ENCODE data around the gene CLVS2. TPM values are rescaled to one million over a fixed set of nuclear protein-coding genes. Genes with fewer than 3 reads are reported as not detected.
A peak's percentile ranks its signal among the peaks of the same experiment; 100 is the strongest.

The CLVS2 gene, protein sequence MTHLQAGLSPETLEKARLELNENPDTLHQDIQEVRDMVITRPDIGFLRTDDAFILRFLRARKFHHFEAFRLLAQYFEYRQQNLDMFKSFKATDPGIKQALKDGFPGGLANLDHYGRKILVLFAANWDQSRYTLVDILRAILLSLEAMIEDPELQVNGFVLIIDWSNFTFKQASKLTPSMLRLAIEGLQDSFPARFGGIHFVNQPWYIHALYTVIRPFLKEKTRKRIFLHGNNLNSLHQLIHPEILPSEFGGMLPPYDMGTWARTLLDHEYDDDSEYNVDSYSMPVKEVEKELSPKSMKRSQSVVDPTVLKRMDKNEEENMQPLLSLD
- polyA plus RNA-seq (2012; ENCODE audit: insufficient read depth, insufficient read length) = not detected

DNA sequence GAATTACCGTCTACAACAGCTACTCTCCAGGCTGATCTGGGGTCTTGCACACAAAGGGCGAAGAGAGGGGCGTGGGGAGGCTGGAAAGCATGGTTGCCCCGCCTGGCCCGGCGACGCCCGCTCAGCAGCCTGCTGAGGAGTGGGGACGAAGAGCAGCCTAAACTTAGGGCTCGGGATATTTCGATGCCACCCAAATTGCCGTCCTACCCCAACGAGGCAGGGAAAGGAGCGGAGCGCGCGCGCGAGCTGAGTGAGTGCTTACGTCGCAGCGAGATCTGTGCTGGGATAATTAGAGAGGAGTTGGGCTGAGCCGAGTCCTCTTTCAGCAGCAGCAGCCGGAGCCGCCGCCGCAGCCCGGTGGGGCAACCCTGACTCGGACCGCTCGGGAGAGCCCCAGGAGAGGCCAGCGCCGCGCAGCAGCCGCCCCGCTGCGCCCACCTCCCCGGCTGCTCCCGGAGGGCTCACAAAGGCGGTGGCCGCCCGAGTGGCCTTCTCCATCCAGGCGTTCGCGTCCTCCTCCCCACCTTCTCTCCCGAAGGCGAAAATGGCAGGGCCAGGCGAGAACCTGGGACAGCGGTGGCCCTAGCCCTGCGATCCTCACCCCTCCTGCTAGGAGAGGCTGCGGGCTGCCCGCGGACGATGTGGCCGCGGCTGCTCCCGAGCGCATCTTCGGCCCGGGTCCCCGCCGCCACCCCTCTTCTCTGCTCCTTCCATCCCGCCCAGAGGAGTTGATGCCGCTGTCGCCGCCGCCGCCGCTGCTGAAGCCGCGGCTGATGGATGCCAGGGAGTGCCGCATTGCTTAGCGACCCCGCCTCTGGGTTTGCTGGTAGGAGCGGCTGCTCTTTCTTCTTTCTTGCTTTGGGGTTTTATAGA, at the start of gene CLVS2:
Gene CLVS2, plus strand, starts transcription at position 315 of the 873 bp plus-strand sequence. CDS start 1,543 bp downstream, outside the sequence.
- H3K4me3 ChIP-seq (ENCODE audit: low read length) = no peak within 1 kb of the TSS
- DNase-seq (ENCODE audit: low read depth, low spot score) = no peak

DNA sequence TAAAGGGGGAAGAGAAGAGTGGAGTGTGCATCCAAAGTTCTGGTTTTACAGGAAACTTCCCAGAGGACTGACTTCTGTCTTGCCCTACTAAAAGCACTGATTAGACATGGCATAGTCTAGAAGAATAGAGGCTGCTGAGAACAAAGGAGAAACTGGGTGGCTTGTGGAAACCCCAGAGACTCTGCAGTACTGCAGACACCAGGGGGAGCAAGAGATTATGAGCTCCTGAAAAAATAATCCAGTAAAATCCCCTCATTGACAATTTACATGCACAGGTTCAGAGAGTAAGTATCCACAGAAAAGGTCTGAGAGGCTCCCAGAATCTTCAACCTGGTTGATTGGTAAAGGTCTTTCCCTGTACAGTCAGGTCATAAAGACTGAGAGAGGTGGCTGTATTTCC, 48.7 kb upstream of the CLVS2 start:
- peak; percentile 9 for DNase-seq (ENCODE audit: low read depth, low spot score)
- H3K4me3 ChIP-seq (ENCODE audit: low read length) = no peak overlapping the region

GRCh38 chr6:122953766-122954165, 42.3 kb upstream of the CLVS2 start:
- H3K4me3 ChIP-seq (ENCODE audit: low read length) = no peak overlapping the region
- no peak for DNase-seq (ENCODE audit: low read depth, low spot score)

DNA sequence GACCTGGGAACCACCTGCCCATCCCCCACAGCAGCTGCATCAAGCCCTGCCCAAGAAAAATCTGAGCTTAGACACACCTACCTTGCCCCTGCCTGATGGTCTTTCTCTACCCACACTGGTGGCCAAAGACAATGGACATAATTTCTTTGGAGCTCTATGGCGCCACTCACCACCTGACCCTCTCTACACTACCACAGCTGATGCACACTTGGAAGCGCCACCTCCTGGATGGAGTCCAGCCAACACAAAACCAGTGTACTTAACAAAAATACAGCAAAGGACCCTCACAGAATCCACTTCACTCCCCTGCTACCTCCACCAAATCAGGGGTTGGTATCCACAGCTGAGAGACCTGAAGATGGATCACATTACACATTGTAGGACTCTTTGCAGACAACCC, 39.7 kb upstream of the CLVS2 start:
- DNase-seq (ENCODE audit: low read depth, low spot score) = peak; percentile 1
- H3K4me3 ChIP-seq (ENCODE audit: low read length) = no peak overlapping the region

DNA sequence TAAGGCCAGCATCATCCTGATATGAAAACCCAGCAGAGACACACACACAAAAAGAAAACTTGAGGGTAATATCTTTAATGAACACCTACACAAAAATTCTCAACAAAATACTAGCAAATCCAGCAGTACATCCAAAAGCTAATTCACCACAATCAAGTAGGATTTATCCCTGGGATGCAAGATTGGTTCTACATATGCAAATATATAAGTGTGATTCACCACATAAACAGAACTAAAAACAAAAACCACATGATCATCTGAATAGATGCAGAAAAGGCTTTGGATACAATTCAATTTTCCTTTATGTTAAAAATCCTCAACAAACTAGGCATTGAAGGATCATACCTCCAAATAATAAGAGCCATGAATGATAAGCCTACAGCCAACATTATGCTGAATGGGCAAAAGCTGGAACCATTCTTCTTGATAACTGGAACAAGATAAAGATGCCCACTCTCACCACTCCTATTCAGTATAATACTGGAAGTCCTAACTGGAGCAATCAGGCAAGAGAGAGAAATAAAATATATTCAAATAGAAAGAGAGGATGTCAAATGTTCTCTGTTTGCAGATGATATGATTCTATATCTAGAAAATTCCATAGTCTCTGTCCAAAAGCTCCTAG, 33.9 kb upstream of the CLVS2 start:
- no peak for DNase-seq (ENCODE audit: low read depth, low spot score)
- no peak overlapping the region for H3K4me3 ChIP-seq (ENCODE audit: low read length)

DNA sequence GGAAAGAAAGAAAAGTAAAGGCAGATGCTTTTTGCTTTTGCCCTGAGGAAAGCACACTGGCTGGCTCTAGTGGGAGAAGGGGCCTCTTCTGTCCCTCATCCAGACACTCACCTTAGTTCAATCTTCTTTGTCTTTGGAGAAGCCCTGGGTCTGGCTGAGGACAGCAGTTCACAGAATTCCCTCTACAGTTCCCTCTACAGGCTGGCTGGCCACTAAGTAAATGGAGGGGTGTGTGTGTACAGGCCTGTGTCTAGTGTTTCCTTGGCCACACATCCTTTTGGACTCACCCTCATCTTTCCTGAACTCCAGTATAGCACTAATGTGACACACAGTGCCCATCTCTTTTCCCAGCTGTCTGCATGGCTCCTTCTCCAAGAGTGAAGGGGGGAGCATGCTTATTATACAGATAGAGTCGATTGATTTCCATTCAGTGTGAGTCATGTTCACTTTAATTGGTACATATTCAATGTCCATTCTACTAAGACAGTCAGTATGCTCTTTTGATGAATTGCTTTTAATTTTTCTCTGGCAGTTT, 26.0 kb upstream of the CLVS2 start:
- no peak for DNase-seq (ENCODE audit: low read depth, low spot score)
- no peak overlapping the region for H3K4me3 ChIP-seq (ENCODE audit: low read length)

GRCh38 chr6:122977180-122977579, 18.9 kb upstream of the CLVS2 start:
- no peak overlapping the region for H3K4me3 ChIP-seq (ENCODE audit: low read length)
- DNase-seq (ENCODE audit: low read depth, low spot score) = no peak

- H3K4me3 ChIP-seq (ENCODE audit: low read length) = no peak overlapping the region
- DNase-seq (ENCODE audit: low read depth, low spot score) = peak; percentile 28
Measured at GRCh38 chr6:122984393-122984792, 11.6 kb upstream of the CLVS2 start.

- no peak overlapping the region for H3K4me3 ChIP-seq (ENCODE audit: low read length)
- no peak for DNase-seq (ENCODE audit: low read depth, low spot score)
Measured at GRCh38 chr6:122994256-122994655, 1.8 kb upstream of the CLVS2 start.

GRCh38 chr6:122996794-122997505, 915 bp downstream of the CLVS2 start:
- no peak for DNase-seq (ENCODE audit: low read depth, low spot score)
- H3K4me3 ChIP-seq (ENCODE audit: low read length) = no peak overlapping the region

GRCh38 chr6:122997541-122998150, 1.6 kb downstream of the CLVS2 start:
- no peak overlapping the region for H3K4me3 ChIP-seq (ENCODE audit: low read length)
- DNase-seq (ENCODE audit: low read depth, low spot score) = no peak

DNA sequence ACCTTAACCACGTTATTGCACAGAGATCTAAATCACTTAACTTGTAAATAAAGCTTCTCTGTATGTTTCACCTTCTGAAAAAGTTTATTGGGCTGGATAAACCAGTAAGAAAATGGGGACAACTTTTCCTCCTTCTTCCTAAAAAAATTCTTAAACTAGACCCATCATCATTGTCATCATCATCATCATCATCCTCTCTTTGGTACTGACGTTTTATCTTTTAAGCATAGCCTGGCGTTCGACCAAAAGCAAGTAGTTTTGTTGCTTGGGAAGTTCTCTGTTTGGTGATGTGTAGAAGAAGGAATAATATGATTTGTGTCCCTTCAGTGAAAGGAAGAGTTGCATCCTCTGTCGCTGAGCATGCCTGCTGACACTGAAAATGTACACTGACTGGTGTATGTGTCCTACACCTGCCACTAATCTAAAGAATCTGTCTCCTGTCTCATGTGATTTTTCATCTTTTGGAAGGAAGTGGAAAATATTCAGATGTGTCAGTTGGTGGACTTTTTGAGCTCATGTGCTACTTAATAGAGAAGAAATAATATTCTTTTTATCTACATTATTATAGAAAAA, 2.5 kb downstream of the CLVS2 start:
- DNase-seq (ENCODE audit: low read depth, low spot score) = no peak
- no peak overlapping the region for H3K4me3 ChIP-seq (ENCODE audit: low read length)

GRCh38 chr6:123000244-123000770, 4.3 kb downstream of the CLVS2 start:
- no peak for DNase-seq (ENCODE audit: low read depth, low spot score)
- no peak overlapping the region for H3K4me3 ChIP-seq (ENCODE audit: low read length)

DNA sequence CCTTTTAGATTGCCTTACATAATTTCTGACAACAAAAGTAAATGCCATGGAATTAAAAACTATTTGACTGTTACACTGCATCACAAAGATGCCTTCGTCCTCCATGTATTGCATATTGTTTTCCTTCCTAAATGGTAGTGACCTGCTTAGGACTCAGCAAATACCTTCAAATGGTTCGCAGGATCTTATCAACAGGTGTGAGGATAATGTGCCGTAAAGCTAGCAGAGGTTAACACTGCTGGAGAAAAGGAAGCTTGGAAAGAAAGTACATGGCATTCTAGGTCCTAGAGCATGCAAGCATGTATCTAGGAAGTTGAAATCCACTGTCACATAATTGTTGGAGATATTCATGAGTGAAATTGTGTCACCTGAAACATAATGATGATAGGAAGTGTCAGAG, 5.5 kb downstream of the CLVS2 start:
- H3K4me3 ChIP-seq (ENCODE audit: low read length) = no peak overlapping the region
- DNase-seq (ENCODE audit: low read depth, low spot score) = no peak

GRCh38 chr6:123007885-123008284, 11.8 kb downstream of the CLVS2 start:
- no peak for DNase-seq (ENCODE audit: low read depth, low spot score)
- no peak overlapping the region for H3K4me3 ChIP-seq (ENCODE audit: low read length)

- no peak for DNase-seq (ENCODE audit: low read depth, low spot score)
- H3K4me3 ChIP-seq (ENCODE audit: low read length) = no peak overlapping the region
Measured at GRCh38 chr6:123009059-123009458, 13.0 kb downstream of the CLVS2 start.

DNA sequence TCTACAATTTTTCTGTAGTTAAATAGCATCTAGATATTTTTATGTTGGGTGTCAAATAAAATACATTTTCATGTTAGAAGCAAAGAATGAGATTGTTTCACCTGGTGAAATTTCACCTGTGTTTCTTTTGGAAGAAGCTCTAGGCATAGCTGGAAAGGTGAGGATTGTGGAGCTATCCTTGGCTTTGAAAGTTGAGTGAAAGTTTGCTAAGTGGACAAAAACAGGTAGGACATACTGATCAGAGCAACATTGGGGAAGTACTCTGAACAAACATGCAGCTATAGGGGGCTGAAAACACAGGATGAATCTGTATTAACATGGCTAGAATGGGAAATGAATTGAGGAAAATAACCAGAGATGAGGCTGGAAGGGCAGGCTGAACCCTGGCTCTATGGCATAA, 18.8 kb downstream of the CLVS2 start:
- no peak for DNase-seq (ENCODE audit: low read depth, low spot score)
- H3K4me3 ChIP-seq (ENCODE audit: low read length) = no peak overlapping the region

- H3K4me3 ChIP-seq (ENCODE audit: low read length) = no peak overlapping the region
- DNase-seq (ENCODE audit: low read depth, low spot score) = no peak
Measured at GRCh38 chr6:123016431-123017103, 20.5 kb downstream of the CLVS2 start.
